HepG2 (cell line): Measurements from ENCODE around the gene CYB561. TPM values are rescaled to one million over a fixed set of nuclear protein-coding genes. Genes with fewer than 3 reads are reported as not detected.

Experiments
- ATAC-seq: fragments of 200-7000 bp; cut with Tn5 transposase; 3 replicates; pipeline ENCODE4 v1.9.1; 2020; ENCODE audit warnings: mild to moderate bottlenecking, moderate library complexity
- BruUV-seq: library from RNA; stranded (reverse); fragments of 400-500 nt; replicated peaks from 2 replicates; lab custom pipeline; 2021; lab: Mats Ljungman, UMichigan
- CTCF ChIA-PET: fragments of 300-600 bp; formaldehyde crosslinking; extraction: SDS; loops from one replicate; lab custom pipeline; 2021; ENCODE audit warnings: low total read pairs, inconsistent platforms, low intra/inter-chr PET ratio; lab: Yijun Ruan, JAX
- POLR2A ChIA-PET: fragments of 350-600 bp; sonication (Branson Sonifier 250); formaldehyde crosslinking; loops from one replicate; lab custom pipeline; 2020; ENCODE audit warnings: antibody characterized with exemption, inconsistent platforms; lab: Yijun Ruan, JAX
- DNase-seq: peaks from one replicate; pipeline ENCODE4 v3.0.0-alpha.2; 2015; ENCODE audit warnings: low spot score
- FAIRE-seq: peaks from 3 replicates; lab custom pipeline; 2011; peaks lifted over from hg19 to GRCh38; lab: Jason Lieb, UNC
- H2AFZ ChIP-seq: one replicate; pipeline ENCODE4 v1.6.1; 2011; ENCODE audit warnings: low read length, inconsistent platforms
- H3K27ac ChIP-seq: fragments of 300-600 bp; 3 replicates; pipeline ENCODE4 v1.8.0; 2011; ENCODE audit warnings: mixed run types, mild to moderate bottlenecking, mixed read lengths, low read length, inconsistent platforms; ENCODE audit not compliant: insufficient read depth; ENCODE audit errors: extremely low read length
- H3K27me3 ChIP-seq, 2 experiments: fragments of 200-600 bp in 1 of 2; 2 replicates in 1 of 2; 3 replicates in 1 of 2; pipeline versions ENCODE4 v1.6.0 to v1.8.0; 2011; ENCODE audit warnings: low read length in 2 of 2, mild to moderate bottlenecking in 2 of 2, moderate library complexity in 2 of 2, inconsistent platforms in 1 of 2; ENCODE audit not compliant: insufficient read depth in 2 of 2, control insufficient read depth in 1 of 2
- H3K36me3 ChIP-seq, 2 experiments: fragments of 200-600 bp in 1 of 2; replicated peaks in 1 of 2; 2 replicates in 1 of 2; 3 replicates in 1 of 2; pipeline versions ENCODE4 v1.5.1 to v1.8.0; 2011; ENCODE audit warnings: low read length in 2 of 2, inconsistent platforms in 1 of 2; ENCODE audit not compliant: insufficient read depth in 2 of 2, control insufficient read depth in 1 of 2
- H3K4me1 ChIP-seq: 2 replicates; pipeline ENCODE4 v1.5.1; 2012; ENCODE audit warnings: low read length, inconsistent platforms; ENCODE audit not compliant: insufficient read depth
- H3K4me2 ChIP-seq: 2 replicates; pipeline ENCODE4 v1.6.0; 2011; ENCODE audit warnings: low read depth, low read length, inconsistent platforms
- H3K4me3 ChIP-seq, 3 experiments: fragments of 200-600 bp in 1 of 3; sonication (generic), shearing (Covaris generic) in 1 of 3; replicated peaks in 1 of 3; 2 replicates each; pipeline ENCODE4 v1.5.1; 2011 to 2016; ENCODE audit warnings: low read length in 3 of 3, inconsistent platforms in 2 of 3, low read depth in 2 of 3, mild to moderate bottlenecking in 2 of 3, control low read depth in 1 of 3, mixed read lengths in 1 of 3; ENCODE audit not compliant: insufficient read depth in 1 of 3
- H3K79me2 ChIP-seq: one replicate; pipeline ENCODE4 v1.6.1; 2011; ENCODE audit warnings: low read length, inconsistent platforms; ENCODE audit not compliant: insufficient read depth
- H3K9ac ChIP-seq: 2 replicates; pipeline ENCODE4 v1.6.0; 2011; ENCODE audit warnings: mild to moderate bottlenecking, low read depth, low read length, inconsistent platforms; ENCODE audit not compliant: insufficient read depth
- H3K9me3 ChIP-seq: 2 replicates; pipeline ENCODE4 v1.5.1; 2012; ENCODE audit warnings: mild to moderate bottlenecking, low read length
- H4K20me1 ChIP-seq: 2 replicates; pipeline ENCODE4 v1.6.0; 2011; ENCODE audit warnings: inconsistent platforms, mild to moderate bottlenecking, low read length, moderate library complexity; ENCODE audit not compliant: insufficient read depth
- ARNT ChIP-seq: fragments of 450-650 bp; IDR thresholded peaks from 2 replicates; pipeline ENCODE4 v1.6.1; 2017
- ATF7-NPFF ChIP-seq: sonication (generic); formaldehyde crosslinking; IDR thresholded peaks from 2 replicates; pipeline ENCODE4 v1.8.1; 2023; ENCODE audit warnings: mild to moderate bottlenecking, low read depth, missing genetic modification reagents, moderate library complexity
- ETV5 ChIP-seq: IDR thresholded peaks from 2 replicates; pipeline ENCODE4 v1.6.1; 2018; ENCODE audit warnings: missing biosample characterization, missing genetic modification reagents, inconsistent platforms, borderline replicate concordance
- HNRNPUL1 ChIP-seq: fragments of 200-400 bp; formaldehyde crosslinking; IDR thresholded peaks from 2 replicates; pipeline ENCODE4 v1.6.1; 2017; ENCODE audit warnings: low read depth, mild to moderate bottlenecking, low read length, moderate library complexity
- HOXA9 ChIP-seq: sonication (generic); formaldehyde crosslinking; IDR thresholded peaks from 2 replicates; pipeline ENCODE4 v1.8.1; 2022; ENCODE audit warnings: missing genetic modification reagents, mild to moderate bottlenecking, moderate library complexity, borderline replicate concordance
- LCORL ChIP-seq, 2 experiments: fragments of 450-650 bp in 1 of 2; sonication (generic) in 1 of 2; formaldehyde crosslinking in 1 of 2; IDR thresholded peaks; 2 replicates each; pipeline versions ENCODE4 v1.5.0 to v1.6.1; 2017 to 2020; ENCODE audit warnings: antibody characterized with exemption in 1 of 2, missing genetic modification reagents in 1 of 2
- NFKB2 ChIP-seq: sonication (generic); formaldehyde crosslinking; IDR thresholded peaks from 2 replicates; pipeline ENCODE4 v1.4.0; 2020; ENCODE audit warnings: missing genetic modification reagents, borderline replicate concordance
- PAF1 ChIP-seq: IDR thresholded peaks from 2 replicates; pipeline ENCODE4 v1.6.1; 2016; ENCODE audit warnings: missing genetic modification reagents, missing compliant biosample characterization
- REXO4 ChIP-seq: sonication (generic); formaldehyde crosslinking; IDR thresholded peaks from 2 replicates; pipeline ENCODE4 v1.8.0; 2022; ENCODE audit warnings: missing genetic modification reagents, mild to moderate bottlenecking, borderline replicate concordance
- SOX5 ChIP-seq: IDR thresholded peaks from 2 replicates; pipeline ENCODE4 v1.6.1; 2016; ENCODE audit warnings: borderline replicate concordance
- TCF12 ChIP-seq, 2 experiments: fragments of 450-650 bp in 1 of 2; sonication (generic) in 1 of 2; formaldehyde crosslinking in 1 of 2; IDR thresholded peaks; 2 replicates each; pipeline versions ENCODE4 v1.6.1 to v1.8.0; 2017 to 2022; ENCODE audit warnings: antibody characterized with exemption in 1 of 2, mild to moderate bottlenecking in 1 of 2, missing genetic modification reagents in 1 of 2, moderate library complexity in 1 of 2
- TOPORS ChIP-seq: sonication (generic); formaldehyde crosslinking; IDR thresholded peaks from 2 replicates; pipeline ENCODE4 v1.8.0; 2023; ENCODE audit warnings: mild to moderate bottlenecking, missing genetic modification reagents
- ZNF660 ChIP-seq: sonication (generic); formaldehyde crosslinking; IDR thresholded peaks from 2 replicates; pipeline ENCODE4 v1.5.1; 2020; ENCODE audit warnings: mild to moderate bottlenecking, low read depth, missing genetic modification reagents, borderline replicate concordance
- ZSCAN22 ChIP-seq: sonication (generic); formaldehyde crosslinking; IDR thresholded peaks from 2 replicates; pipeline ENCODE4 v1.4.0; 2020; ENCODE audit warnings: mild to moderate bottlenecking, missing genetic modification reagents
- WGBS: methylation state at CpG from one replicate; pipeline ENCODE4 v1.1.6; 2017; ENCODE audit warnings: low lambda C conversion rate; 5-methylcytosine and 5-hydroxymethylcytosine counted together
- in situ Hi-C: cut with HindIII; loops from 2 replicates; pipeline ENCODE4 v1.10.0; 2017; ENCODE audit warnings: low pct_unique_long_range_greater_than_20kb; ENCODE audit not compliant: extremely low pct_ligation_motif_present
- intact Hi-C: fragments of 100-400 bp; cut with micrococcal nuclease; formaldehyde crosslinking; loops from one replicate; pipeline ENCODE4 v1.10.0; 2022; ENCODE audit not compliant: unreplicated experiment
- polyA plus RNA-seq, 8 experiments: library from polyadenylated mRNA; depleted of rRNA in 3 of 8; stranded (reverse) in 7 of 8; unstranded in 1 of 8; fragments of >200 nt; fragmentation: Illumina TruSeq in 4 of 8; extraction: Trizol in 4 of 8; gene quantifications; 2 replicates each; pipeline versions ENCODE4 v1.2.1 to v1.2.3, GENCODE V29; 2011 to 2016; ENCODE audit warnings: low read depth in 4 of 8, missing spikeins in 1 of 8, mixed read lengths in 1 of 8; ENCODE audit not compliant: insufficient read depth in 1 of 8
- total RNA-seq, 5 experiments: library from RNA; depleted of rRNA; stranded (reverse); fragments of >200 nt; fragmentation: Illumina TruSeq; extraction: Trizol; gene quantifications; 2 replicates each; pipeline ENCODE4 v1.2.3, GENCODE V29; 2016; ENCODE audit warnings: low read depth in 1 of 5
- TF ChIP-seq, protein P1 (sequence below): sonication (generic); formaldehyde crosslinking; IDR thresholded peaks from 2 replicates; pipeline ENCODE4 v1.4.0; 2020; ENCODE audit warnings: missing genetic modification reagents
- TF ChIP-seq, protein P2 (sequence below): sonication (generic); formaldehyde crosslinking; IDR thresholded peaks from 2 replicates; pipeline ENCODE4 v1.8.0; 2022; ENCODE audit warnings: mild to moderate bottlenecking, missing genetic modification reagents, moderate library complexity

Gene CYB561
- total and polyA plus RNA-seq, 2 of the 13 experiments (the other 11 are each of a cell fraction or from before 2014, with no cell fraction given), result 1.5 to 6.7 TPM

DNA sequence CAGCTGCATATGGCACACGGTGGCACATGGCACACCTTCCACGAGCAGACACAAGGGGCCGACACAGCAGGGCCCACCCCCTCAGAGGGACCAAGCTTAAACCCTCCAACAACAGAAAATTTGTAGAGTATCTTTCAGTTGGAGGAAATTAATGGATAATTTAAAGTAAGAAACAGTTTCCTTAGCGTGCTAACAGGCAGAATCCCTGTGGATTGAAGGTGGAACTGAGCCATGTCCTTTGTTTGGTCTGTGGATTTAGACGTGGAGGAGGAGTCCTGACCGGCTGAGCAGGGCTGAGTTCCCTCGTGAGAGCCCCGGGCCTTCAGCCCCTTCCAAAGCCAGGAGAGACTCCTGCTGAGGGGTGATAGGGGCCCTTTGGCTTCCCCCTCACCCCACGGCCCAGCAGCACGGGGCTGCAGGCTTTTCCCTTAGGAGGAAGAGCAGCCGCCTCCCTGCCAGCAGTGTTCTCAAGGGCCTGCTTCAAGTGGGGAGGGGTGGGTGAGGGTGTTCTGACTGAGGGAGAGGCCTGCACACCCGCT, 1.4 kb upstream of the CYB561 start (continued):
- no peak for TF ChIP-seq LCORL (IDR thresholded peaks at IDR 0.05)
- TF ChIP-seq LCORL (CRISPR knock-in tag; IDR thresholded peaks at IDR 0.05), result no peak

DNA sequence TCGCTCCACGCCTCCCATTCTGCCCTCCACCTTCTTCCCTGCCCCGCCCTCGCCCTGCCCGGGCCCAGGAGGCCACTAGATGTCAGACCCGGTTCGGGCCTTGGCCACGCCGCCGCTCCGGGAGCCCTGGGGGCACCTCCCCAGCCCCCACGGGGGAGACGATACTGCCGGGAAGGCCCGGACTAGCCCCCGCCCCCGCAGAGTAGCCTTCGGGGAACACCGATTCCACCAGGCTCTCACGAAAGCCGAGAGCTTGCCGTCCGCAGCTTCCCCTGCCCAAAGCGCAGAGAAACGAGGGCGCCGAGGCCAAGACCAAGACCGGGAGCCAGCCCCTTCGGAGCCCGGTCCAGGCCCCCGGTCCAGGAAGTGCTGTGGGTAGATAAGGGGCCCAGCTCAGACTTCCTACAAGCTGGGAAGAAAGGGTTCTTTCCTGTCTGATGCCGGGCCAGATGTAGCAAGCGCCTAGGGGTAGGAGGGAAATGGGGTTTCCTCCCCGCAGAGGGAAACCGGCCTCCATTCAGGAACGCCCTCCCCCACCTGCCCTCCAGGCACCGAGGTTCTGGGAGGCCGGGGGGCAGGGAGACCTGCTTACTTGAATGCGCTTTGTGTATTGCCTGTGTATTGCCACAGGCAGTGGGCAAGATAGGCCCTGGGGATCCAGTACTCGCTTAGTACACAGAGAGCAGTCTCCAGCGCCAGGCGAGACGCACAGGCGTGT, 806 bp upstream of the CYB561 start:
- Histone ChIP-seq H3K9ac (no peak overlapping the region), H3K4me1 (peaks cover 15% of the 10 kb centered on the region), H4K20me1 (no peaks in the 10 kb centered on the region), H3K9me3 (no peaks in the 10 kb centered on the region), H3K79me2 (no peaks in the 10 kb centered on the region), H3K4me2 (peak overlapping the region; percentile 88), H3K4me3 (no peak overlapping the region), H2AFZ (no peak overlapping the region), H3K27ac (no peak overlapping the region), H3K27me3 (peaks cover 6 to 39% of the 10 kb centered on the region in 2 experiments; a peak in 4 of 5 replicates), H3K36me3 (no peaks in the 10 kb centered on the region)
- 87% methylated on average over 44 of the region's 44 CpGs for WGBS
- DNase-seq (no peak), ATAC-seq (no peak), FAIRE-seq (no peak)
- in situ Hi-C loops (no loop called here), intact Hi-C loops (loop anchor here (2.0 kb wide), 1 partner anchor 32 kb away; no protein-coding TSS in a partner anchor)
- no TSS peak for BruUV-seq
- CTCF ChIA-PET, result no interaction called here
- POLR2A ChIA-PET, result no interaction called here
- 0 out of 2 replicates have a peak, but pooled peaks have one; percentile 22 for TF ChIP-seq HOXA9 (CRISPR knock-in tag)
- TF ChIP-seq ARNT, result no peak
- TF ChIP-seq ZSCAN22 (CRISPR knock-in tag), result no peak
- TF ChIP-seq, protein P1, sequence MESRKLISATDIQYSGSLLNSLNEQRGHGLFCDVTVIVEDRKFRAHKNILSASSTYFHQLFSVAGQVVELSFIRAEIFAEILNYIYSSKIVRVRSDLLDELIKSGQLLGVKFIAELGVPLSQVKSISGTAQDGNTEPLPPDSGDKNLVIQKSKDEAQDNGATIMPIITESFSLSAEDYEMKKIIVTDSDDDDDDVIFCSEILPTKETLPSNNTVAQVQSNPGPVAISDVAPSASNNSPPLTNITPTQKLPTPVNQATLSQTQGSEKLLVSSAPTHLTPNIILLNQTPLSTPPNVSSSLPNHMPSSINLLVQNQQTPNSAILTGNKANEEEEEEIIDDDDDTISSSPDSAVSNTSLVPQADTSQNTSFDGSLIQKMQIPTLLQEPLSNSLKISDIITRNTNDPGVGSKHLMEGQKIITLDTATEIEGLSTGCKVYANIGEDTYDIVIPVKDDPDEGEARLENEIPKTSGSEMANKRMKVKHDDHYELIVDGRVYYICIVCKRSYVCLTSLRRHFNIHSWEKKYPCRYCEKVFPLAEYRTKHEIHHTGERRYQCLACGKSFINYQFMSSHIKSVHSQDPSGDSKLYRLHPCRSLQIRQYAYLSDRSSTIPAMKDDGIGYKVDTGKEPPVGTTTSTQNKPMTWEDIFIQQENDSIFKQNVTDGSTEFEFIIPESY, result peak; percentile 49; the same call in 1 of the 2 replicates
- TF ChIP-seq REXO4 (CRISPR knock-in tag), result no peak
- TF ChIP-seq SOX5 (CRISPR knock-in tag), result no peak
- no peak for TF ChIP-seq ZNF660 (CRISPR knock-in tag)
- no peak for TF ChIP-seq TOPORS (CRISPR knock-in tag)
- TF ChIP-seq, protein P2, sequence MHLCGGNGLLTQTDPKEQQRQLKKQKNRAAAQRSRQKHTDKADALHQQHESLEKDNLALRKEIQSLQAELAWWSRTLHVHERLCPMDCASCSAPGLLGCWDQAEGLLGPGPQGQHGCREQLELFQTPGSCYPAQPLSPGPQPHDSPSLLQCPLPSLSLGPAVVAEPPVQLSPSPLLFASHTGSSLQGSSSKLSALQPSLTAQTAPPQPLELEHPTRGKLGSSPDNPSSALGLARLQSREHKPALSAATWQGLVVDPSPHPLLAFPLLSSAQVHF, result 0 out of 2 replicates have a peak, but pooled peaks have one; percentile 7
- no peak for TF ChIP-seq TCF12 (IDR thresholded peaks at IDR 0.05)
- no peak for TF ChIP-seq TCF12 (CRISPR knock-in tag; IDR thresholded peaks at IDR 0.05)
- no peak for TF ChIP-seq PAF1 (CRISPR knock-in tag)
- no peak for TF ChIP-seq HNRNPUL1
- TF ChIP-seq ATF7-NPFF, result no peak
- 0 out of 2 replicates have a peak, but pooled peaks have one; percentile 19 for TF ChIP-seq NFKB2
- no peak for TF ChIP-seq ETV5
